ENCODE data around the gene TPSB2.
"Not testable (repeated sequence)": the region's sequence is repeated elsewhere in the genome, so short reads cannot be mapped to it uniquely, and the experiment has no call there.

Gene TPSB2

GRCh38 chr16:1206786-1207185, 23.2 kb downstream of the TPSB2 start:
- in situ Hi-C loops (cut with HindIII; ENCODE audit: low sequenced_read_pairs) = no loop called here

DNA sequence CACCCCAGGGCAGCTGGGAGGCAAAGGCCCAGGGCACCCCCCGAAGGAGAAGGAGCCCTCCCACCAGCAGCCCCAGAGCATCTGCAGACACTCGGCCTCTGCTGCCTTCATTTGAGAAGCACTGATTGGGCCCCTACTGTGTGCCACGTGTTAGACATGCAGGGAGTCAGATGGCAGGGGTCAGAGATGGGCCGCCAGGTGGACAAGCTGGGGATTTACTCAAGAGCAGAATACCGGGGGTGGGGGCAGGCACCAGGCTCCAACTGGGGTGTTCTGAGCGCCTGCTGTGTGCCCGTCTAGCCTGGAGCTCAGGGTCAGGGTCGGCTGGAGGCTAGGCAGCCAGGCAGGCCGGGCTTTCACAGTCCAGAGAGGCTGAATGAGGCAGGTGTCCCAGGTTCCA, 23.7 kb downstream of the TPSB2 start:
- in situ Hi-C loops (cut with HindIII; ENCODE audit: low sequenced_read_pairs) = no loop called here

DNA sequence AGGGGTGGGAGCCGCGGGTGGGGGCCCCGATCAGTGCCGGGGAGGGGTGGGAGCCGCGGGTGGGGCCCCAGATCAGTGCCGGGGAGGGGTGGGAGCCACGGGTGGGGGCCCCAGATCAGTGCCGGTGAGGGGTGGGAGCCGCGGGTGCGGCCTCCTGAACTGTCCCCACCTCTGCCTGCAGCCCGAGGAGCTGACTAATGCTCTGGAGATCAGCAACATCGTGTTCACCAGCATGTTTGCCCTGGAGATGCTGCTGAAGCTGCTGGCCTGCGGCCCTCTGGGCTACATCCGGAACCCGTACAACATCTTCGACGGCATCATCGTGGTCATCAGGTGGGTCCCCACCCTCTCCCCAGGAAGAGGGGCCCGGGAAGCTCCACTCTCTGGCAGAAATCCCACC, 25.1 kb downstream of the TPSB2 start:
- in situ Hi-C loops (cut with HindIII; ENCODE audit: low sequenced_read_pairs) = no loop called here

DNA sequence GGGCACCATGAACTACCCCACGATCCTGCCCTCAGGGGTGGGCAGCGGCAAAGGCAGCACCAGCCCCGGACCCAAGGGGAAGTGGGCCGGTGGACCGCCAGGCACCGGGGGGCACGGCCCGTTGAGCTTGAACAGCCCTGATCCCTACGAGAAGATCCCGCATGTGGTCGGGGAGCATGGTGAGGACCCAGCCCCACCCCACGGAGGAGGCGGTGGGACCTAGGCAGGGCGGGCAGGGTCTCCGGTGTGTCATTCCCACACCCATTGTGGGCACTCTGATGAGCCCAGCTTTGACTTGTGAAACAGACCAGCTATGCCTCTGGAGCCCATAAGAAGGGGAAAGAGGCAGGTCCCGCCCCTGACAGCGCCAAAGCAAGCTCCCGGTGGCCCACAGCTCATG, 27.7 kb downstream of the TPSB2 start:
- in situ Hi-C loops (cut with HindIII; ENCODE audit: low sequenced_read_pairs) = no loop called here

- in situ Hi-C loops (cut with HindIII; ENCODE audit: low sequenced_read_pairs) = no loop called here
These were observed 28.5 kb downstream of the TPSB2 start for GRCh38 chr16:1201444-1201843.

- in situ Hi-C loops (cut with HindIII; ENCODE audit: low sequenced_read_pairs) = no loop called here
These were observed 29.9 kb downstream of the TPSB2 start for GRCh38 chr16:1200014-1200627.

DNA sequence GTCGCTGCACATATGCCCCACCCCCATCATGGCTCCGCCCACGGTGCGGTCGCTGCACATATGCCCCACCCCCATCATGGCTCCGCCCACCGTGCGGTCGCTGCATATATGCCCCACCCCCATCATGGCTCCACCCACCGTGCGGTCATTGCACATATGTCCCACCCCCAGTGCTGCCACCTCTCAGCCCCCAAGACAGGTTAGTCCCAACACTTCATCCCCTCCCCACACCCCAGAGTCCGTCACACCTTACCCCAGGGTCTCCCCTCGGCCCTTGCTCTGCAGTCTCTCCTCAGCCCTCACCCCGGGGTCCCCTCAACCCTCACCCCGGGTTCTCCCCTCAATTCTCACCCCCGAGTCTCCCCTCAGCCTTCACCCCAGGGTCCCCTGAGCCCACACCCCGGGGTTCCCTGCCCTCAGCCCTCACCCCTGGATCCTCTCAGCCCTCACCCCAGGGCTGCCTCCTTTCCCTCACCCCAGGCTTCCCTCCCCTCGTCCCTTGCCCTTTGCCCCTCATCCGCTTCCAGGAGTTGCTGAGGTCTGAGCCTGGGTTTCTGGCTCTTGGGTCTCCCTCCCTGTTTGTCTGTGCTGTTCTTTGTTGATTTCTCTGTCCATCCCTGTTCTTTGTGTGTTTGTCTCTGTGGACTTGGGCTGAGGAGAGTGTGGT, 30.5 kb downstream of the TPSB2 start:
- in situ Hi-C loops (cut with HindIII; ENCODE audit: low sequenced_read_pairs) = no loop called here

- in situ Hi-C loops (cut with HindIII; ENCODE audit: low sequenced_read_pairs) = not testable (repeated sequence)
These were observed 31.2 kb downstream of the TPSB2 start for GRCh38 chr16:1198671-1199346.

GRCh38 chr16:1198194-1198593, 31.8 kb downstream of the TPSB2 start:
- in situ Hi-C loops (cut with HindIII; ENCODE audit: low sequenced_read_pairs) = no loop called here

GRCh38 chr16:1197237-1197866, 32.6 kb downstream of the TPSB2 start:
- in situ Hi-C loops (cut with HindIII; ENCODE audit: low sequenced_read_pairs) = no loop called here

DNA sequence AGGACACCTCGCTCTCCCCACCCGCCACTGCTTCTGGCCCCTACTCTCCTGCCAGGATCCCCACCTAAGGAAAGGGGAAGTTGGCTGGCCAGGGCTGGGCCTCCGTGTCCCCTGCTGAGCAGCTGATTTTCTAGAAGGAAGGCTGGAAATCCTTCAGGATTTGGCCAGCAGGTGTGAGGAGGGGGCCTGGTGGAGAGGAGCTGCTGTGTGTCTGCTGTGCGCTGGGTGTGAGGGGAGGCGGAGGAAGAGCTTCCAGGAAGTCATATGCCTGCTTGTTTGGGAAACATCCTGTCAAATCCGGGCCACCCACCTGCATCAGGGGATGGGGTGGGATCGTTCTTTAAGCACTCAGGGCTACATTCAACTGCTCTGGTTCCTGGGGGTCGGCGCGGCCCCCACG, 33.5 kb downstream of the TPSB2 start:
- in situ Hi-C loops (cut with HindIII; ENCODE audit: low sequenced_read_pairs) = no loop called here

DNA sequence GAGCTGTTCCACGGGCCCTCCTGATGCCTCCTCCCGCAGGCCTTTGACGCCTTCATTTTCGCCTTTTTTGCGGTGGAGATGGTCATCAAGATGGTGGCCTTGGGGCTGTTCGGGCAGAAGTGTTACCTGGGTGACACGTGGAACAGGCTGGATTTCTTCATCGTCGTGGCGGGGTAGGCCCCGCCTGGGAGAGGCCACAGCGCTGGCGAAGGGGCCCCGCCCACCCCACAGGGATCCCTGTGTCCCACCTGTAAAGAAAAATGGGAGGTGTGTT, 34.7 kb downstream of the TPSB2 start:
- in situ Hi-C loops (cut with HindIII; ENCODE audit: low sequenced_read_pairs) = no loop called here

- in situ Hi-C loops (cut with HindIII; ENCODE audit: low sequenced_read_pairs) = no loop called here
These were observed 35.2 kb downstream of the TPSB2 start for GRCh38 chr16:1194665-1195392.

DNA sequence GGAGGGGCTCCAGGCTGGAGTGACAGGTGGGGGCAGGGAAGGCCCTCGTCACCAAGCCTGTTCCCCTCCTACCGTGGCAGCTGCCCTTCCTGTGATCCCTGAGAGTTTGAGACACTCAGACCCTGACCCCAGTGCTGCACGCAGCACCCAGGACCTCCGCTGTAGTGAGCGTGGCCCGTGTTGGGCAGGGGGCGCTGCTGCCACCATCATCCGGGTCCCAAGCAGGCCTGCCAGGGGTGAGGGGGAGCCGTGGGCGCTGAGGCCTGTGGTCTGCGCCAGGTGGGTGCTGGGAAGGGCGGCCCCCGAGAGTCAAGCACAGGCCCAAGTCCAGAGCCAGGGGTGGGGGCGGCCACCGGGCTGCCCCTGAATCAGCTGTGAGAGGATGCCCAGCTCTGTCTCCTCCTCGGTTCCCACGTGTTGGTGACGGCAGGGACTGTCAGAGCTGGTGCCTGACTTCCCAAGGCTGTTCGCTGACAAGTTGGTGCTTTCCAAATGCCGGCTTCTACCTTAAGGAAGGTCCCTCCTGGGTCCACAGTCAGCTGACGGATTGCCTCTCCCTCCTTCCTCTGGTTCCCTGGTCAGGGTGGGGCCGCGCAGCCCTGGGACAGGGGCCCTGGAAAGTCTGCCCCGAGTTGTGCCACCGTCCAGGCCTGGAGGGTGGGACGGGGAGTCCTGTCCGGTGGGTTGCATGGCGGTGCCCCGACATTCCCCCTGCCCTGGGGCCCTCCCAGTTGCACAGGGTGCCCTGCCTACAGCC, 36.0 kb downstream of the TPSB2 start:
- in situ Hi-C loops (cut with HindIII; ENCODE audit: low sequenced_read_pairs) = no loop called here

DNA sequence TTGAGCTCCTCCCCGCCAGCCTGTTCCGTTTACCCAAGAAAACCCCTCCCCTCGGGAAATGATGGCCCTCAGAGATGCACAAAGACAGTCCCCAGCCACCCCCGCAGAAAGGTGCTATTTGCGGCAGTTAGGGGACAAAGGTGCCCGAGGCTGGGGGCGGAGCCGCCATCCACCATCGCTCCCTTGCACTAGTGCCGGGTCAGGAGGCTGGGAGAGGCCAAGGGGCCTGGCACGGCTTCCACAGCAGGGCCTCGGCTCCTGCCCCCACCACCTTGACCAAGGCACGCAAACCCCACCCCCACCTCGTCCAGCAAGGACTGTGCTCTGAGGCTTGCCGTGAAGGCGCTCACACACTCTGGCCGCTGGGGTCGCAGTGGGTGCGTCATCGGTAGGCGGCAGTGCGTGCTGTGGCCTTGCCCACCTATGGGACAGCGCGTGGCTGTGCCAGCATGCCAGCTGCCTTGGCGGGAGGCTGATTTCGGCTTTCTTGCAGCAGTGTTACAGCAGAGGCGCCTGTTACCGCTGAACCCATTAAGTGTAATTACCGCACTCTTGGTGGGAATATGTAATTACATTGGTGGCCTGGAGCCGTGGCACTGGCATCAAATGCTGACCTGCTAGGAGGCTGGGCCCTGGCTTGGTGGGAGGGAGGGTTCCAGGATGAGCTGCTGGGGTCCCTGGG, 36.7 kb downstream of the TPSB2 start:
- in situ Hi-C loops (cut with HindIII; ENCODE audit: low sequenced_read_pairs) = no loop called here

- in situ Hi-C loops (cut with HindIII; ENCODE audit: low sequenced_read_pairs) = no loop called here
These were observed 37.5 kb downstream of the TPSB2 start for GRCh38 chr16:1192384-1193073.

GRCh38 chr16:1190789-1191188, 39.2 kb downstream of the TPSB2 start:
- in situ Hi-C loops (cut with HindIII; ENCODE audit: low sequenced_read_pairs) = not testable (repeated sequence)

DNA sequence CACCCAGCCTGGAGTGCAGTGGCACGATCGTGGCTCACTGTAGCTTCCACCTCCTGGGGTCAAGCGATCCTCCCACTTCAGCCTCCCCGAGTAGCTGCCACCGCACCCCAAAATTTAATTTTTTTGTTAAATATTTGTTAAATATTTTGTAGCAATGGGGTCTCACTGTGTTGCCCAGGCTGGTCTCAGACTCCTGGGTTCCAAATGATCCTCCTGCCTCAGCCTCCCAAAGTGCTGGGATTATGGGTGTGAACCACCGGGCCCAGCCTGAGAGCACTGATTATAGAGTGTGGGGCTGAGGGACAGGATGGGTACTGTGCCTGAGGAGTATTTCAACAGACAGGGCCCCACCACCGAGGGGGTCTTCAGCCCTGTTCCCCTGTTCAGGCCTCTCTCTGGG, 40.5 kb downstream of the TPSB2 start:
- in situ Hi-C loops (cut with HindIII; ENCODE audit: low sequenced_read_pairs) = loop anchor here (10.0 kb wide), 1 partner anchor 75 kb away; no protein-coding TSS in a partner anchor

DNA sequence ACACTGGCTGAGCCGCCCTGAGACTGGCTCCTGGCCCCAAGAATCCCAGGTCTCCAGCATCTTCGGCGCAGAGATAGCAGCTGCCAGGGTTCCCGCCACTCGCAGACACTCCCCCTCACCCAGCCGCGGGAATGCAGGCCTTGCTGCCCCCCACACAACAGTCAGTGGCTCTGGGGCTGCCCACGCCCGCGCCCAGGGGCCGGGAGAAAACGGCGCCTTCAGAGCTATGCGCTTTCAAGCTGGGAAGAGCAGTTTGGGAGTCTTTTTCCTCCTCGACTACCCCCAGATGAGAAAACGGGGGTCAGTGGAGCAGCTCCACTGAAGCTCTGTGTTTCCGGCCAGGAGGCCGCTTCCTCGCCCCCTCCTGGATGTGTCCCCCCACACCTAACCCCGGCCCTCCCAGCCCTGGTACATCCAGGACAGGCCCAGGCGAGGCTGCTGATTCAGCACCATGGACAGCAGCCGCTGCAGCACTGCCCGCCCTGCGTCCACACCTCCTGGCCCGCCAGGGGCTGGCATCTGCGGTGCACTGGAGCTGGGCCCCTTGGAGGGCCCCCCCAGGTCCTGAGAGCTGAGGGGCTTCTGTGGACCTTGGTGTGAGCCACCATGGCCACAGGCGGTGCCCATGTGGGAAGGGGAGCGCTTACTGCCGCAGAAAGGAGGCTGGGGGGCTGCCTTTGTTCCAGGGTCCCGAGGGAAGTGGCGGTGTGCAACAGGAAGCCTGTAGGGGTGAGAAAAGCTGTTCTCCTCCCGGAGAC, 41.4 kb downstream of the TPSB2 start:
- in situ Hi-C loops (cut with HindIII; ENCODE audit: low sequenced_read_pairs) = loop anchor here (10.0 kb wide), 1 partner anchor 74 kb away; no protein-coding TSS in a partner anchor
